ENCODE results near the gene BTG4.

The BTG4 gene

DNA sequence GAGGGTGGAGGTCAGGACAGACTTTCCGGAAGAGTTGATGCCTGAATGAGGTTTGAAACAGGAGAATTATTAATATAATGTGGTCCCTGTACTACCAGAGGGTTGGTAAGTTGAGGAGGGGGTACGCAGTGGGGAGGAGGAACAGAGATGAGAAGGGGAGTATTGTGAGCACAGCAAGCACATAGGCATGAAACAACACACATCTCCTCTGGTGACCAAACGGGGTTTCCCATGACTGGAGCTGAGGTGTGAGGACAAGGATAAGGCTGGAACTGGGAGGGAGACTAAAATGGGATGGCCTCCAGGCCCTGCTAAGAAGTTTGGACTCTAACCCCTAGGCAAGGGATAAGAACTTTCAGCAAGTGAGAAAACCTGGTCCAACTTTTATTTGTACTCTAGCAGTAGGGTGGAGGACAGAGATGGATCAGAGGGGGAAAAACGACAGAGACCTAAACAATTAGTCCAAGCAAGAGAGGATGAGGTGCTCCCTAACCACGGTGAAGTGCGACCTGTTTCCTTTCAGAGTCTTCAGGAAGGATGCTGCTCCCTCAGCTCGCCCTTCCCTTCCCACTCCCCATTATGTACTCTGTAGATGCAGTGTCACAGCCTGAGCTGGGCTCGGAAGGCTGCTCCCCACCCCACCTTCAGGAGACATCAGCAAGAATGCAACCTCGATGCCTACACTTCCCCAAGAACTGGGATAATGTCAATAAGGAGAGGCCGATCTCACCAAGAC, 59.2 kb downstream of the BTG4 start:
- no peak for DNase-seq

DNA sequence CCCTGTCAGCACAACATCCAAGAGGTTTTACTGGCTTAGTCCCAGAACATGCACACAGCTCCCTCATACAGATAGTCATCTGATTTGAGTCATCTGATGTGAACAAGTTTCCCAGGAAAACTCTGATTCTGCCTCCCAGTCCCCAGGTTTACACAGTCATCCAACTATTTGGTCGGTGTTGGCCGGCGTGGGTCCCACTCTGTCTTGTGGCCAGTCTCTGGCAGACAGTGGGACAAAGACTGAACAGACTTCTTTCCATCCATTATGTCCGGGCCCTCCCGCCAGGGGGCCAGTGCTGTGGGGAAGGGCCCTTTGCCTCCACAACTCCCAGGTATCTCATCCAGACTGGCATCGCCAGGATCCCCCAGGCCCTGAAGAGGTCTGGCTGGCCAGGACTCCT, 60.0 kb downstream of the BTG4 start:
- no peak for DNase-seq

DNA sequence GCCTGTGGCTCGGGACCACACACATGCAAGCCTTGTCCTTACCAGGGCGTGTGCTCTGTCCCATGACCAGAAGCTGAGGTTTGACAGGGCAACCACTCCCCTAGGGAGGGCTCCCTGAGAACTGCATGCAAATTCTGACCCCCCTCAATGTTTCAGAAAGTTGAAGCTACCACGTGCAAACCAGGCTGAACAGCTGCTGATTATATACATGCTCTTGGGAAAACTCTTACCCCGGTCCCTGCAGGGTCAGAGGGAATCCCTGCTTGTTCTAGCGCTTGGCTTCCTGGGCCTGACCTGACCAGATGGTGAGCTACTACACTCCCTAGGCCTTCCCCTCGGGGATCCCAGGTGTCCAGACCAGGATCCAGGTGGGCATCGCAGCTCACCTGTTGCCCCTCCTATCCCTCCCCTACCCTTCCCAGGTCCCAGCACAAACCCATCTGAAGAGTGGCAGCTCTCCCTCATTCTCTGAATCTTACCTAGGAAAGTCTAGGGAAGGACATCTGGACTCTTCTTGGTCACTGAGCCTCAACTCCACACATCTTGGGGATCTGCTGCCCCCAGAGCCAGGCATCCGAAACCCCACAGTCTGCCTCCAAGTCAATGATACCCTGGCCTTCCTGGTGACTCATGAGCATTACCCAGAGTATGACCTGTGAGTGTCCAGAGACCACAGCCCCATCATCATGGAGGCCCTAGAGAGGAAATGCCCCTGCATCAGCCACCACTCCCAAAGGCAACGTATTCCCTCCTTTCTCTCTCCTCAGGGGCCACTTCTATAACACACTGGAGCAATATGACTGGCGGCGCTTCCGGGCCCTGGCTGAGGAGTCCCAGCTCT, 61.5 kb downstream of the BTG4 start:
- no peak for DNase-seq

DNA sequence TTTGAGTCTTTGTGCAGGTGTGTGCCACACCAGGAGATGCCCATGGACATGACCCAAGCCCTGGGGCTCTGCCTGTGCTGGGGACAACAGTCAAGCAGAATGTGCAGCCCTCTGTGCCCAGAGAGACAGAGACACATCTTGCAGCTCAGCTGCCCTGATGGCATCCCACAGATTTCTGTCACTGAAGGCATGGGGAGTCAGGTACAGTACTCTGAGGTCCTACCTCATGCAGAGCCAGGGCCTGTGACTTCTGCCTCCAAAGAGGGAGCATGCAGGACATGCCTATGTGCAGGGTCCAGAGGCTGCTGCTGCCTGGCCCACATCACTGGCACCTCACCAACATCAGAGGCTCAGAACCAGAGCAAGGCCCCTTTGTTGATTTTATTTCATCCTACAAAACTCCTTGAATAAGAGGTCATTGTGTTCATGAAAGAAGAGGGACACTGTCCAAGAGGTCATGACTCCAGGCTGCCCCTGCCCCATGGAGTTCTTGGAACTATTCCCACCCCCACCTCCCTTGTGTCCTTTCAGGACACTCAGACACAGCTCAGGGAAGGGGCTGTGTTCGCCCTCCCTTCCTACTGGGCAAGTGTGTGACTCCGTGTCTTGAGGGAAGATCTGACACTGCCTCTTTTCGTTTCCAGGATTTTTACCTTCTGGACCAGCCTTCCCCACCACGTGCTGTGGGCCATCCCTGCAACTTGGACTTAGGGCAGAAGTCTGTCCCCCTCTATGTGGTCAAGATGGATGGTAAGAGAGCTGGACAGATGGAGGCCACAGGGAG, 62.3 kb downstream of the BTG4 start:
- DNase-seq, result no peak

DNA sequence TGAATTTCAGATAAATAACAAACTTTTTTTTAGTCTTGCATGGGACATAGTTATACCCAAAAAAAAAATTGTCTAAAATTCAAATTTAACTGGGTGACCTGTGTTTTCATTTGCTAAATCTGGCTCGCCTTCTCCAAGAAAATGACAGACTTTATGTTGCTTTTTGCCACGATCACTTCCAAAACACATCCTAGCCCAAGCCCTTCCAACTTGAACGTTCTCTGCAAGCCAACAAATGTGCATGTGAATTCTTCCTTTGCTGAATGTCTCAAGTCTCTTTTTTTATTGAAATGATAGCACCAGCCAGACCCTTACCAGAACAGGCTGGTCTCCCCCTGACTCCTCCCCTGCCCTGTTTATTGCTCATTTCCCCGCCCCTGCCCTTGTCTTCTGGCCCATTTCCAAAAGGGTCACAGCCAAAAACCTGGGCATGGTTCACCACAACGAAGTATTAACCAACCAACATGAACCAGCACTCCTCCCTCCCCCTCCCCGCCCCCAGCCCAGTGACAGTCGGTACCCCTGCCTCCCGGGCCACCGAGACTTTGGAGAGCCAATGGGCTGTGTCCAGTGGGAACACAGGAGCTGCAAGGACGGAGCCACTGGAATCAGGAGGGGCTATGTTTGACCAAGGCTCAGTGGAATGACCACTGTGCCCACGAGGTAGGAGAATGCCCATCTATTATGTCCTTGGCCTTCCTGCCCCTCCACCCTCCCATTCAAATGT, 63.2 kb downstream of the BTG4 start:
- DNase-seq, result no peak

DNA sequence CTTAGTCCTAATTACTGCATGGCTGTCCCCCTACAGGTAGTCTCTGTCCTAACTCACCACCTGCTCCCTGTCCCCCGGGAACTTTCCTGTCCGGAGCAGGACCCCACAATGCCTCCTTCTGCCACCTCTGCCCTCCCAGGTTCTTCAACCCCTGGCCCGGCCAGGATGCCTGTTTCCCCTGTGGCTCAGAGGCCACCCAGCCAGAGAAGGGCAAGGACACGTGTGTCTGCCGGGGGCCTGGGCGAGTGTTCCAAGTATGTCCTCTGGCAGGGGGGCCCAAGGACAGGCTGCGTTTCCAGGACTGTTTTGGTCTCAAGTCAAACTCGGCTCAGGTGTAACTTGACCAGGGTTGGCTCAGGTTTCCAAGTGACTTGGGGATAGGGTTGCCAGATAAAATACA, 63.8 kb downstream of the BTG4 start:
- DNase-seq, result no peak

DNA sequence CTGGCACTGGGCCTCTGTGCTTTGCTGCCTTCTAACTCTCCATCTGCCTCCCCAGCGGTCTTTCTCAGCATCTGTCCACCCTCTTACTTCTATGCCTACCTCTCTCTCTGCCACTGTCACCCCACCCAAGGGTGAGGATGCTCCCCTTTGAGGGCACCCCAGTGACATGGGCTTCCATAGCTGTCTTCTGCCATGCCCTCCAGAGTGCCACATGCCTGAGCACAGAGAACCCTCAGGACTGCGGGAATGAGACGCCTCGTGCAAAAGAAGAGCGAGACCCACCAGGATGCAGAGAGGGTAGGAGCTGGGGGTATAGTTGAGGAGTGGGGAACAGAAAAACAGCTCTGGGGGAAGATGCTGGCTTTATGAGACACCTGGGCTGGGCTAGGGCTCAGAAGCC, 64.3 kb downstream of the BTG4 start:
- no peak for DNase-seq

DNA sequence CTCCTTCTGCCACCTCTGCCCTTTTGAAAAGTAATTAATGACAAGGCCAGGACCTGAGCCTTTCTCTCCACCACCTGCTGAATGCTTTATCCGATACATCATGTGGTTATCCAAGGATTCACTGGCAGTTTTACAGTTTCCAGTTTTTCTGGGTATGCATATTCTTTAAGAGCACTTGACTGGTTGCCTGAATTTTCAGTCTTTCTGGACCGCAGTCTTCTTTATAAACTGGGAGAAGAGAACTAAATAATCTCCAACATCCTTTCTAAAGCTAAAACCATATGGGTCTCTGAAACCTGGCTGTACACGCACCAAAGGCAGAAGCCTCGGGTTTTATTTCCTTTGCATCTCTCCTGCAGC, 65.1 kb downstream of the BTG4 start:
- DNase-seq, result no peak

DNA sequence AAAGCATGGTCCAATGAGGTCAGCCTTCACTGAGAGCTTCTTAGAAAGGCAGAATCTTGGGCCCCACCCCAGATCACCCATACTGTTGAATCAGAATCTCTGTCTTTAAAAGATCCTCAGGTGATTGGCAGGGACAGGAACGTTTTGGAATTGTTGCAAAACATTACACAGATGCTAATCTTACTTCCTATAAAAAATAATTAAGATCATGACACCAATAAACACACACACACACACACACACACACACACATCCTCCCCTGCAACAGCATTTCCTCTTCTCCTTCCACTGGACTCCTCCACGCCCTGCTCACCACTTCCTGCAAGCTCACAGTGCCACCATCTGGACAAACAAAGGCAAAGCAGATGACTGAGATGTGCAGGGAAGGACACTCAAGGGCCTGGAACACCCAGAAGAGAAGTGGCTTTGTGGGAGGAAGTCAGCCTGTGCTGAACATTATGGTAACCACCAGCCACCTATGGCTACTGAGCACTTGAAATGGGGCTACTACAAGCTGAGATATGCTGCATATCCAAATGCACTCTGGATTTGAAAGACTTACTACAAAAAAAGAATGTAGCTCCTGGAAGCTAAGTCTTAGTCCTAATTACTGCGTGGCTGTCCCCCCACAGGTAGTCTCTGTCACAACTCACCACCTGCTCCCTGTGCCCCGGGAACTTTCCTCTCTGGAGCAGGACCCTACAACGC, 65.6 kb downstream of the BTG4 start:
- DNase-seq, result peak; percentile 90

DNA sequence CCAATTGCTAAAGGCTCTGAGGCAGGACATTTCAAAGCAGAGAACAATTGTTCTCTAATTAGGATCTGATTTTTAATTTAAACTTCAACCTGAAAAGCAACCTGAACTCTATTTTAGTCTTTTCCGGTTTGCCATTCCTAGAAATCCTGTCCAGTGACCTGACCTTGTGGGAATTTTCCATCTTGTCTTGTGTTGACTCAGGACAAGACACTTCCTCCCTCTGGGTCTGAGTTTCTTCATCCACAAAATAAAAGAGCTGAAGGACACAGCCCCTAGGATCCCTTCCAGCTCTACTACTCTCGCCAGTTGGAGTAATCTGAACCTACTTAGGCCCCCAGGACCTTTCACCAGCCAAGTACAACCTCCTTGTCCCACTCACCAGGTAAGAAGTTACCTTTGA, 66.6 kb downstream of the BTG4 start:
- no peak for DNase-seq

Measured in DMS79 (cell line).